HFFc6 (cell line): ENCODE data around the gene MAP3K7. TPM values are rescaled to one million over a fixed set of nuclear protein-coding genes. Genes with fewer than 3 reads are reported as not detected.

Experiments used
- DNase-seq: peaks from one replicate; pipeline ENCODE4 v3.0.0-alpha.2; 2018
- H3K27ac Mint-ChIP-seq: 2 replicates; pipeline ENCODE4 v1.8.0; 2020; ENCODE audit warnings: mild to moderate bottlenecking, mixed read lengths
- H3K27me3 Mint-ChIP-seq: 2 replicates; pipeline ENCODE4 v1.8.0; 2021; ENCODE audit warnings: mild to moderate bottlenecking, moderate library complexity, mixed read lengths; ENCODE audit not compliant: insufficient read depth
- H3K36me3 Mint-ChIP-seq: 2 replicates; pipeline ENCODE4 v1.8.0; 2021; ENCODE audit warnings: low read depth, mixed read lengths
- H3K4me1 Mint-ChIP-seq: 2 replicates; pipeline ENCODE4 v1.8.0; 2020; ENCODE audit warnings: low read depth, mixed read lengths
- H3K4me3 Mint-ChIP-seq: 2 replicates; pipeline ENCODE4 v1.8.0; 2020; ENCODE audit warnings: mild to moderate bottlenecking, moderate library complexity, mixed read lengths
- H3K9me3 Mint-ChIP-seq: 2 replicates; pipeline ENCODE4 v1.8.0; 2020; ENCODE audit warnings: mild to moderate bottlenecking, mixed read lengths
- CTCF ChIP-seq: fragments of 200-600 bp; sonication (generic); IDR thresholded peaks from 2 replicates; pipeline ENCODE4 v1.5.0; 2021; ENCODE audit warnings: antibody characterized with exemption, mild to moderate bottlenecking
- total RNA-seq, 6 experiments: library from RNA; stranded (reverse); fragmentation: NEBNext Ultra II Directional; extraction: Animal tissue kit (Norgen Biotek cat#: 25700); gene quantifications; 2 replicates in 1 of 6; 3 replicates in 5 of 6; pipeline ENCODE4 v1.2.3, GENCODE V29; 2021

MAP3K7 gene
- total RNA-seq, 6 experiments from 2014 or later: 27.9 to 35.4 (median 32.1) TPM

GRCh38 chr6:90483956-90484355 lies 102.9 kb downstream of the MAP3K7 start:
- no peak for DNase-seq
- H3K4me3 Mint-ChIP-seq: no peak overlapping the region
- no peaks in the 10 kb centered on the region for H3K36me3 Mint-ChIP-seq
- H3K9me3 Mint-ChIP-seq: no peaks in the 10 kb centered on the region
- no peak overlapping the region for H3K27ac Mint-ChIP-seq
- H3K27me3 Mint-ChIP-seq: peaks cover 22% of the 10 kb centered on the region
- peaks cover 5% of the 10 kb centered on the region for H3K4me1 Mint-ChIP-seq
- TF ChIP-seq CTCF: no peak

- Mint-ChIP-seq H3K4me1 (peaks cover 9% of the 10 kb centered on the region), H3K27me3 (peaks cover 20% of the 10 kb centered on the region), H3K36me3 (no peaks in the 10 kb centered on the region), H3K27ac (no peak overlapping the region), H3K9me3 (no peaks in the 10 kb centered on the region), H3K4me3 (no peak overlapping the region)
- no peak for DNase-seq
- no peak for TF ChIP-seq CTCF
These were observed 103.6 kb downstream of the MAP3K7 start for GRCh38 chr6:90483116-90483839.

GRCh38 chr6:90480666-90481065 lies 106.2 kb downstream of the MAP3K7 start:
- Mint-ChIP-seq H3K4me3 (no peak overlapping the region), H3K4me1 (peaks cover 9% of the 10 kb centered on the region), H3K9me3 (no peaks in the 10 kb centered on the region), H3K36me3 (no peaks in the 10 kb centered on the region), H3K27me3 (peaks cover 15% of the 10 kb centered on the region), H3K27ac (no peak overlapping the region)
- no peak for TF ChIP-seq CTCF
- no peak for DNase-seq

GRCh38 chr6:90479603-90479926 lies 107.3 kb downstream of the MAP3K7 start:
- peaks cover 9% of the 10 kb centered on the region for H3K4me1 Mint-ChIP-seq
- peak; percentile 71 for TF ChIP-seq CTCF
- H3K9me3 Mint-ChIP-seq: no peaks in the 10 kb centered on the region
- DNase-seq: no peak
- H3K4me3 Mint-ChIP-seq: no peak overlapping the region
- H3K27ac Mint-ChIP-seq: no peak overlapping the region
- H3K36me3 Mint-ChIP-seq: no peaks in the 10 kb centered on the region
- peaks cover 15% of the 10 kb centered on the region for H3K27me3 Mint-ChIP-seq

GRCh38 chr6:90478789-90479602 lies 107.9 kb downstream of the MAP3K7 start:
- Mint-ChIP-seq H3K27ac (peak overlapping the region; percentile 7; the same call in 1 of the 2 replicates), H3K4me1 (peaks cover 9% of the 10 kb centered on the region), H3K27me3 (peaks cover 15% of the 10 kb centered on the region), H3K4me3 (peak overlapping the region; percentile 15; the same call in 1 of the 2 replicates), H3K36me3 (no peaks in the 10 kb centered on the region), H3K9me3 (no peaks in the 10 kb centered on the region)
- peak; percentile 93 for DNase-seq
- TF ChIP-seq CTCF: peak; percentile 98
